ENCODE results near the gene GDF7.

The GDF7 gene

DNA sequence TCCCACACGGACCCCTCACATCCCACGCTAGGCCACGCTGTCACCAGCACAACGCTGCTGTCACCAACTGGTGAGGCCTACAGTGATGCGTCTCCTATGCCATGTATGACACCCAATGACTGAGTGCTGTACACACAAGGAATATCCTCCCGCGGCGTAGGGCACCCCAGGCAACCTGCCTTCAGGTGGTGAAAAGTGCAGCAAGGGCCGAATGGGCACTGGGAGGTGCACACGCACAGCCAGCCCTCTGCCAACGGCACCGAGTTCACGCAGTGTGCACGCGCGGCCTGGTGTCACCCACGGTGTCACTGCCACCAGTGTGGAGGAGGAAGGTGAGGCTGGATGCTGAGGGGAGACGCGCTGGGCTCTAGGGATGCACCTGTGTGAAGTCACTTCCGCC lies 20.5 kb upstream of the GDF7 start:
- DNase-seq, result no peak

DNA sequence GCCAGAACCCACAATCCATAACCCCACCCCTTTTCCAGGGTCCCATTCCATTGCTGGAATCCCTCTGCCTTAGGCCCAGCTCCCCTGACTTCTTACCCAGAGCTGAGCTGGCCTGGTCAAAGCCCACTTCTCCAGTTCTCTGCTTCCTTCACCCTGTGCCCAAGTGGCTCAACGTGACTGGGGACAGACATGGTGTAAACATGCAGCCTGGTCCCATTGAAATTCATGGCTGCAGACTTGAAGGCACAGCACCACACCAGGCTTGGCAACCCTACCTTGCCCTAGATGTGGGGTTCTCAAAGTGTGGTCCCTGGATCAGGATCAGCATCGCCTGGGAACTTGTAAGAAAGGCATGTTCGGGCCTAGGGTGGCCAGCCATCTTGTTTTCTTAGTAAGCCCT lies 19.7 kb upstream of the GDF7 start:
- no peak for DNase-seq

DNA sequence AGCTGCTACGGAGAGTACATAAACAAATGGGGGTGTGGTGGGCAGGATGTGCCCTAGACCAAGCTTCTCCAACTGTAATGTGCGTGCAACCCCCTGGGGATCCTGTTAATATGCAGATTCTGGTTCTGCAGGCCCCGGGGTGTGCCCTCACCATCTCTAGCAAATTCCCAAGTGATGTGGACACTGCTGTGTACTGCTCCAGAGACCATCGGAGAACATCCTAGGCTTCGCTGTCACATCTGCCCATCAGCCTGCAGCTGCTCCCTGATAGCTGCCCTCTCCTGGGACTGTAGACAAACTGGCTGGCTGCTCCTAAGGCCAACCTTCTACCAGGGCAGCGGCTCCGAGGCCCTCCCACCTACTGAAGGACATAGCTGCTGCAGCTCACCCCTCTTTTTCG lies 19.2 kb upstream of the GDF7 start:
- DNase-seq, result no peak

DNA sequence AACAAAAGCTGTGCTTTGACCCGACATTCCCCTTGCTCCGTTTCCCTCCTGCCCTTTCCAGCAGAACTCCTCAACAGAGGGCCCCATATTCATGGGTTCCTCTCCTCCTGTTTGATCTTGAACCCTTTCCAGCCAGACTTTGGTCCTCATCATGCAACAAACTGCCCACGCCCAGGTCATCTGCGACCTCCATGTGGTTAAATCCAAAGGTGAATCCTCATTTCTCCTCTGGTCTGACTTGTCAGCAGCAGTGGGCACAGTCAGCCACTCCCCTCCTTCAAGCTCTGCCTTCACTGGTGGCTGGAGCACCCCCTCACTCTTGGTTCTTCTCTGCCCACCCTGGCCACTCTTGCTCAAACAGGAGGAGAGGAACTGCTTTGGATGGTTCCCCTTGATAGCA lies 18.7 kb upstream of the GDF7 start:
- no peak for DNase-seq

DNA sequence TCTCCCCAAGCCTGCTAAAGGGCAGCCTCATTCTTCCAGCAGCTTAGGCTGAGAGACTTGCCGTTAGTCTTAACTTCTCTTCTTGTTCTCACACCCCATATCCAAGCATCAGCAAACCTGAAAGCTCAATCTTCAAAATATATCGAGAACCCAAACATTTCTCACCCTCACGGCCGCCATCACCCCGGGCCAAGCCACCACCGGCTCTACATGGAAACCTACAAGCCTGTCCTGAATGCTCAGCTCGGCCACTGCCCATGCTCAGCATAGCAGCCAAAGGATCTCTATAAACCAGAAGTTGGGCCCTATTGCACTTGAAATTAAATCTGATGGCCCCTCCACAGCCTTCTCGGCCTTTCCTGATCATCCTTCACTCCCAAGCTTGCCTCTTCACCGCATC lies 18.1 kb upstream of the GDF7 start:
- no peak for DNase-seq

GRCh38 chr2:20649576-20649975 lies 17.4 kb upstream of the GDF7 start:
- DNase-seq, result no peak

DNA sequence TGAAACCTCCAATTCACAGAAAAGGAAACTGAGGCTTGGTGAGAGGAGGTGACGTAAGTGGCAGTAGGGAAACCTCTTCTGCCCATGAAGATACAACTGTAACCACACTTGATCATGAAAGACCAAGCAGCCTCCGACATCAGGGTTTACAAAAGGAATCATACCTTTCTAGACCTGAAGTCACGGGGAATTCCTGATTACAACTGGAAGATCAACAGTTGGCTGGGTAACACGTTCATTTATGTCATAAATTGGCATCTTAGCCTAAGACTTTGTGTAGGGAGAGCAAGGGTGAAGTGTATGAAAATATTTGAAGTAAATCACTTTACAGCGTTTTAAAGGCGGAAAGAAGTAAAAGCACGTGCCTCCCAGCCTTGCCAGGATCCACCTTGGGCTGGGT lies 17.0 kb upstream of the GDF7 start:
- no peak for DNase-seq

DNA sequence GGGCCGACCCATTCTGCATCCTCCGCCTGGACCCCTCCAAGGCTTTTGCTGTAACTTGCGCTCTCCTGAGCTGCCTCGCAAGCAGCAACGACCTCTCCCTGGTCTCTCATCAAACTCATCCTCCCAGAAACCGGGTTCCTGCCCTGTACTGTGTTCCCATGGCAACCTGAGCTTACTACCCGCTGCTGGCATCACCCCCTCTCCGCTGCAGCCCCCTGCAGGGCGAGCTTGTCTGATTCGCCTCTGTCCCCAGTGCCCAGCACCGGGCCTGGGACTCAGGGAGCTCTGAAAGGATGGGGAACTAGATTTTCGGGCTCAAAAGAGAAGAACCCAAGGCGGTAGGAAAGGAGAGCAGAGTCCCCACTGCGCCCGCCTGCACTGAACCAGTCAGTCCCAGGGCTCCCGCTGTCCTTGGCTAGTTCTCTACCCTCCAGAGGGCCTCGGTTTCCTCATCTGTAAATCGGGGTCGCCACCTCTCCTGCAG lies 16.5 kb upstream of the GDF7 start:
- DNase-seq, result peak; percentile 21

DNA sequence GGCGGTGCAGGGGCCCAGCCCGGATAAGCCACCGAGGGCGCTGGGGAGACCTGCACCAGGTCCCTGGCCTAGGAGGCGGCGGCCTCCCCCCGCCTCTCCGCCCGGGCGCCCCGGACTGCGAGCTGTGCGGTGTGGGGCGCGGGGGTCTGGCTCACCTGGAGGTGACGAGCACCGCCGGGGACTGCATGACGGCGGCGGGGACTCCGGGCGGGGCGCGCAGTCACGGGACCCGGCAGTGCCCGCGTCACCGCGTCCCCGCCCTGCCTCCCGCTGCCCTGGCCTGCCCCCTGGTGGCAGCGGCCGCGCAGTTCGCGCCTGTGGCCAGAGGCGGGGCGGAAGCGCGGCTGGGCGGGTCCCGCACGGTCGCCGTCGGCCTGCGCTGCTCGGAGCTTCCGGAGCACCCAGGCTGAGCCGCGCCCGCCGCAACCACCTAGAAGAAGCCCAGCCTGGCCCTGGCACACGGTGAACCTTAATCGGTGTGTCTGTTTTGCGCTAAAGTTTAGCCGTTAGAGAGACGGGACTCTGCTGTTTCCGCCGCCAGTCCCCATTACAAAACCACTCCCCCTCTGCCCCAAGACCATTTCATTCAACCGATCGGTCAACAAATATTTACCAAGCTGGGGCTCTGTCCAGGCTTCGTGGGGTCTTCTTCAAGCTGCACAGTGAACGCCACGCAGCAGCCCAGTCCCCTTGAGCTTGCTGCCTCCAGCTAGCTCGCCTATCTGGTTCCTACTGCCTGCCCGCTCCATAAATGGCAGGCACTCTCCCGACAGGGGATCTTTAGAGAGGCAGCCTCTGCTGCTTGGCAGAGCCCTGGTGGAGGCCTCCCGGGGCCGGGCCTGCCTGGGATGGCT lies 15.8 kb upstream of the GDF7 start, which contains the start of gene HS1BP3:
TSS of gene HS1BP3 (minus strand) at position 222 of the 854 bp plus-strand sequence. CDS start at position 187, 35 bp downstream.
- DNase-seq, result peak; percentile 44

DNA sequence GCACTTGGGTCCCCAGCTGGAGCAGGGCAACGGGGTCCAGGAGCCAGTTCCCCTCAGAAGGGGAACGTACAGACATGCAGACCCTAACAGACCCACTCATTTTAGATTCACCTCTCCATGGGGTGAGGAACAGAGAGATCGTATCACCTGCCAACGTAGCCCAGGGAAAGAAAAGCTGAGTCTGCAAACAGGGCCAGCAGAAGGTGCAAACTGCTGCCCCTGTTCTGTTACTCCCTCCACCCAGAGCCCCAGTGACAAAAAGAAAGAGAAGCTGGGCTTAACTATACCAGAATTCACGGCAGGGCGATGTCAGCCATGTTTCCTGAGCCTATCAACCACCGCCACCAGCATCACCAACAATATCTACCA lies 15.2 kb upstream of the GDF7 start:
- no peak for DNase-seq

DNA sequence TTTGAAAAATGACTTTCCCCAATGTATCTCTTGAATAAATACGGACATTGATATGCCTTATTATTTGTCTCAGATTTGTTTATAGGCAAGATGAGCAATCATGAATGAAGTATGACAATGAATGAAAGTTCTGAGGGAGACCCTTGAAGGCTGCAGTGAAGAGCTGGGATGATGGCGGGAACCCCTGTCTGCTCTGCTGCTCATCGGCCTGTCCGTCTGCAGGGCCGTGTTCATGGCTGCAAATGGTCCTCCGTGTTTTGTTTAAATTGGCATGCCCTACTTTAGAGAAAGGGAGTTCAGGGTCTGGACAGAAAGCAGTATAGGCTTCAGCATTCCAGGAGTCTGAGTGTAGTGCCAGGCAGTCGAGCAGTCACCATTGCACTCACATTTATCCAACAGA lies 14.8 kb upstream of the GDF7 start:
- no peak for DNase-seq

GRCh38 chr2:20652673-20653575 lies 14.0 kb upstream of the GDF7 start:
- no peak for DNase-seq

- DNase-seq, result no peak
These were observed 13.0 kb upstream of the GDF7 start for GRCh38 chr2:20653695-20654534.

DNA sequence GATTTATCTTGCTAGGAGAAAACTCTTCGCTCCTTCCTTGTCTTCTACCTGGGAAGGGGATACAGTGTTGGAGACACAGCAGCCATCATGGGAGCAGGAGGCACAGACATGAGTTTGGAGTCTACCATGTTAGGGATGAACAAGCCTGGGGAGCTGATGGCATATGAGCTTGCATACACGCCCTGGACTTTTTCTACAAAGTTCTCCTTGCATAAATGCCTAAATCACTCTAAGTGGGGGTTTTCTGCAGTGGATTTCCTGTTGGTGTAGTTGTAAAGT lies 12.5 kb upstream of the GDF7 start:
- DNase-seq, result no peak

- no peak for DNase-seq
These were observed 10.4 kb upstream of the GDF7 start for GRCh38 chr2:20656561-20656960.

GRCh38 chr2:20657522-20658235 lies 9.3 kb upstream of the GDF7 start:
- DNase-seq, result no peak

GRCh38 chr2:20660506-20661420 lies 6.2 kb upstream of the GDF7 start:
- no peak for DNase-seq

GRCh38 chr2:20661421-20662307 lies 5.3 kb upstream of the GDF7 start:
- DNase-seq, result no peak

- no peak for DNase-seq
These were observed 4.5 kb upstream of the GDF7 start for GRCh38 chr2:20662308-20662937.
